ENCODE results near the gene PLAGL1.

- TF ChIP-seq CTCF (IDR thresholded peaks at IDR 0.05; ENCODE audit: low read depth, low read length) (no peak), EZH2phosphoT487 (IDR thresholded peaks at IDR 0.05; ENCODE audit: low read depth) (no peak)
Measured at GRCh38 chr6:144036064-144036834, 28.2 kb upstream of the PLAGL1 start.

Measured in OCI-LY3 (cell line).